Lower leg skin (tissue), 4 donors: Measurements from ENCODE around the gene C1orf216. TPM values are rescaled to one million over a fixed set of nuclear protein-coding genes. Genes with fewer than 3 reads are reported as not detected.

ENCODE experiments used
- DNase-seq, 2 donors: peaks; one replicate each; pipeline ENCODE4 v3.0.0-alpha.2; 2019; ENCODE audit warnings: low spot score in 2 of 2
- H3K4me3 ChIP-seq: fragments of 200-600 bp; sonication (generic); 2 replicates; pipeline ENCODE4 v1.5.1; 2017; ENCODE audit warnings: mild to moderate bottlenecking, low read depth; ENCODE audit not compliant: poor library complexity, severe bottlenecking
- POLR2A ChIP-seq, 2 donors: fragments of 450-650 bp; IDR thresholded peaks; one replicate each; pipeline ENCODE4 v1.6.1; 2016 to 2017; ENCODE audit warnings: antibody characterized with exemption in 2 of 2, mild to moderate bottlenecking in 1 of 2, moderate library complexity in 1 of 2
- WGBS, 2 donors: methylation state at CpG; one replicate each; pipeline ENCODE4 v1.1.5; 2018; 5-methylcytosine and 5-hydroxymethylcytosine counted together
- intact Hi-C: fragments of 100-400 bp; cut with DNase I; formaldehyde crosslinking; loops from one replicate; pipeline ENCODE4 v1.15.0; 2023; ENCODE audit warnings: low total_unique reads
- total RNA-seq, 4 donors: library from RNA; depleted of rRNA; stranded (reverse); fragments of >200 nt; gene quantifications; one replicate each; pipeline ENCODE4 v1.1.0, GENCODE V29; 2016
- TF ChIP-seq, protein P1 (sequence below), 3 donors: fragments of 450-650 bp; IDR thresholded peaks; one replicate each; pipeline ENCODE4 v1.5.1; 2016; ENCODE audit warnings: antibody characterized with exemption in 3 of 3, mild to moderate bottlenecking in 3 of 3, moderate library complexity in 2 of 3

The C1orf216 gene
- total RNA-seq, 4 donors from 2014 or later: 5.6 to 9.8 (median 6.5) TPM

DNA sequence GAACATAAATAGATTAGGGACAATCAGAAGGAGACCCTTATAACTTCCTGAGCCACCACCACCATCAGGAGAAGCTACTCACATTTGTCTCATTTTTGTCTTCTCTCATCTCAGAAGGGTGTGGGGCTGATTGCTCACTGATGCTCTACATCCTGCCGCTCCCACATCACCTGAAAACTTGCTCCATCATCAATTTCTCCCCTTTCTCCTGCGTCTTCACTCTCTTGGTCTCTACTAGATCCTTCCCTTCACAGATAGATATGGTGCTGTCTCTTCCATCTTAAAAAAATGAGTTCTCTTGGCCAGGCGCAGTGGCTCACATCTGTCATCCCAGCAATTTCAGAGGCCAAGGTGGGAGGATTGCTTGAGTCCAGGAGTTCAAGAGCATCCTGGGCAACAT is 38.4 kb downstream of the C1orf216 start:
- H3K4me3 ChIP-seq: no peak overlapping the region
- TF ChIP-seq, protein P1, sequence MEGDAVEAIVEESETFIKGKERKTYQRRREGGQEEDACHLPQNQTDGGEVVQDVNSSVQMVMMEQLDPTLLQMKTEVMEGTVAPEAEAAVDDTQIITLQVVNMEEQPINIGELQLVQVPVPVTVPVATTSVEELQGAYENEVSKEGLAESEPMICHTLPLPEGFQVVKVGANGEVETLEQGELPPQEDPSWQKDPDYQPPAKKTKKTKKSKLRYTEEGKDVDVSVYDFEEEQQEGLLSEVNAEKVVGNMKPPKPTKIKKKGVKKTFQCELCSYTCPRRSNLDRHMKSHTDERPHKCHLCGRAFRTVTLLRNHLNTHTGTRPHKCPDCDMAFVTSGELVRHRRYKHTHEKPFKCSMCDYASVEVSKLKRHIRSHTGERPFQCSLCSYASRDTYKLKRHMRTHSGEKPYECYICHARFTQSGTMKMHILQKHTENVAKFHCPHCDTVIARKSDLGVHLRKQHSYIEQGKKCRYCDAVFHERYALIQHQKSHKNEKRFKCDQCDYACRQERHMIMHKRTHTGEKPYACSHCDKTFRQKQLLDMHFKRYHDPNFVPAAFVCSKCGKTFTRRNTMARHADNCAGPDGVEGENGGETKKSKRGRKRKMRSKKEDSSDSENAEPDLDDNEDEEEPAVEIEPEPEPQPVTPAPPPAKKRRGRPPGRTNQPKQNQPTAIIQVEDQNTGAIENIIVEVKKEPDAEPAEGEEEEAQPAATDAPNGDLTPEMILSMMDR (IDR thresholded peaks at IDR 0.05): no peak
- no peak for TF ChIP-seq POLR2A (IDR thresholded peaks at IDR 0.05)
- WGBS, 2 donors: 87 to 89% methylated on average over 3 of the region's 3 CpGs
- intact Hi-C loops: no loop called here
- DNase-seq: no peak

DNA sequence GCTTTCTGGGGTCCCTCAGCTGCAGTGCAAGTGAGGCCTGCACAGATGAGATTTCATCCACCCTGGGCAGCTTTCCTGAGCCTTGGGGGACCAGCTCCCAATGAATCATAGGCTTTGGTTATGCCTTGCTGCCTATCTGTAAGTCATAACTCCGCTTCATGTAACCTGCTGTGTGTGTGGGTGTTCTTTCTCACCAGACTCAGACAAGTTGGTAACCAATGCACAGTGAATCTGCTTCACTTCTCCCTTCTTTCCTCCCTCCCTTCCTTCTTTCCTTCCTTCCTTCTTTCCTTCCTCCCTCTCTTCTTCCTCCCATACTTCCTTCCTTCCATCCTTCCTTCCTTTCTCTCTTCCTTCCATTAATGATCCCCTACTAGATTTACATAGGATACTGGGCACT is 42.9 kb downstream of the C1orf216 start:
- intact Hi-C loops: no loop called here
- TF ChIP-seq, protein P1 (IDR thresholded peaks at IDR 0.05): no peak
- no peak for TF ChIP-seq POLR2A (IDR thresholded peaks at IDR 0.05)
- WGBS, 2 donors: 89 to 93% methylated on average over 1 of the region's 1 CpG
- DNase-seq: no peak
- no peak overlapping the region for H3K4me3 ChIP-seq

- TF ChIP-seq, protein P1 (IDR thresholded peaks at IDR 0.05): no peak
- no peak for TF ChIP-seq POLR2A (IDR thresholded peaks at IDR 0.05)
- WGBS, 2 donors: 76 to 85% methylated on average over 5 of the region's 5 CpGs
- H3K4me3 ChIP-seq: no peak overlapping the region
- no peak for DNase-seq
- intact Hi-C loops: no loop called here
Measured at GRCh38 chr1:35674111-35674510, 44.6 kb downstream of the C1orf216 start.

GRCh38 chr1:35672116-35672515 is 46.6 kb downstream of the C1orf216 start:
- no peak for DNase-seq
- intact Hi-C loops: no loop called here
- TF ChIP-seq, protein P1 (IDR thresholded peaks at IDR 0.05): no peak
- TF ChIP-seq POLR2A (IDR thresholded peaks at IDR 0.05): no peak
- no peak overlapping the region for H3K4me3 ChIP-seq
- 61 to 74% methylated on average over 6 of the region's 6 CpGs for WGBS, 2 donors

DNA sequence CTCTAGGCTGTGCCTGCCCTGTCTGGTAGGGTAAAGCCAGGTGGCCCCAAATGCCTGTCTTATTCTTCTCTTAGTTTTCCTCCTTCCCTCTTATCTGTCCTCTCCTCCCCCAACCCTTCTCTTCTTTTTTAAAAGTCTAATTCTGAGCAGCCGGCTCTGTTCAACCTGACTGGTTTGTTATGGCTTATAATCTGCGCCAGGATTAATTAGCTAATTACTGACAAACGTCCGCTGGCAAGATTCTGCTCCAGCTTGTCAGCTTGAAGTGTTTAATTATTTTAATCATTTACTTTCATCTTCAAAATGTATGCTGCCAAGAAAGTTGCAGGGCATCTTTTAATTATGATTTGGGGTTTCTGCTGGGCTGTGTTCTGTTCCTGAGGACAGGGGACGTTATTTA is 50.2 kb downstream of the C1orf216 start:
- no peak for TF ChIP-seq POLR2A (IDR thresholded peaks at IDR 0.05)
- TF ChIP-seq, protein P1 (IDR thresholded peaks at IDR 0.05): no peak
- DNase-seq: no peak
- WGBS, 2 donors: 41 to 50% methylated on average over 5 of the region's 5 CpGs
- intact Hi-C loops: no loop called here
- no peak overlapping the region for H3K4me3 ChIP-seq

DNA sequence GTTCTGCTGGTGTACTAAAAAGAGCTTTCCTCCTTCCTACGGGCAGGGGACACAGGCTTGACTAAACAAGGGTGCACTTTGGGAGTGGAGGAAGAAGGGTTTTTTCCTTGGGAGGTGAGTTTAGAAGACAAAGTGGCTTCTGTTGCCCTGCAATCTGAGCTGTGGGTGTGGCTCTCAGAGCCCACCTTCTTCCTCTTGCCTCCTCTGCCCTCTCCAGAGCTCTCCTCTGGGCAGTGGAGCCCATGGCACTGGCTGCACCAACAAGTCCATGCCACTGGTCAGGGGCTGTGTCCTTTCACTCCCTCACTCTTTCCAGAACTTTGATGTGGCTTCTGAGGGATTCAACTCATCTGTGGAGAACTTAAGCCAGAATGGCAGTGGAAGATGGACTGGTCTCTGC is 51.8 kb downstream of the C1orf216 start:
- DNase-seq: no peak
- WGBS, 2 donors: 50 to 54% methylated on average over 1 of the region's 1 CpG
- H3K4me3 ChIP-seq: no peak overlapping the region
- no peak for TF ChIP-seq POLR2A (IDR thresholded peaks at IDR 0.05)
- TF ChIP-seq, protein P1 (IDR thresholded peaks at IDR 0.05): no peak
- intact Hi-C loops: no loop called here
